ENCODE results near the gene YBEY. TPM values are rescaled to one million over a fixed set of nuclear protein-coding genes. Genes with fewer than 3 reads are reported as not detected.

Gene YBEY
- total and polyA plus RNA-seq, 2 of the 13 experiments (the other 11 are each of a cell fraction or from before 2014, with no cell fraction given): 6.5 to 8.9 TPM

DNA sequence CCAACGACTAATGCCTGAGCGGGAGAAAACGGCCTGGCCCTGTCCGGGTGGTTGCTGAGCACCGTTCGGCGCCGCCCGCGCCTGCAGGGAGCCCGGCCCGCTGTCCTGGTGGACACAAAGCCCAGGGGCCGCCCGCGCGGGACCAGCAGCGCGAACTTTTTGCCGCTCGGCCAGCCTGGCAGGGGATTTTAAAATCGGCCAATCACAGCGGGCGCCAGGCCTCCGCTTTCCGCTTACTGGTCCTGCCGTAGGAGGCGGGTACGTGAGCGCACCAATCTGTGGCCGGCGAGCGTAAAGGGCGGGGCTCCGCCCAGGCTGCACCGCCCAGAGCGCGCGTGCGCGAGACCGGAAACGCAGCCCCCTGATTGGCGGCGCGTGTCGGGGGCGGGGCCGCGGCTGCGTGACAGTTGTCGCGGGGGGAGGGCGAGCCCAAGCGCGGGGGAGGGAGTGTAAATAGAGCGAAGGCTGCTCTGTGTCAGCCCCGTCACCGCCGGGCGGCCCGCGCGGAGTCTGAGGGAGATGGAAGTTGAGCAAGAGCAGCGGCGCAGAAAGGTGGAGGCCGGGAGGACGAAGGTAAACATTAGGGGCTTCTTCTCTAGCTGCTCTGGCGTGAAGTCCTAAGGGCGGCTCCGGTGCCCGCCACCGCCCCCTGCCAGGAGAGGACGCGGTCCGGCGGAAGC lies 37.7 kb downstream of the YBEY start, which contains the start of the genes C21orf58 and PCNT (continued):
- TF ChIP-seq ZNF768 (CRISPR knock-in tag; IDR thresholded peaks at IDR 0.05) (0 out of 2 replicates have a peak, but pooled peaks have one; percentile 20), ZNF441 (CRISPR knock-in tag; IDR thresholded peaks at IDR 0.05; ENCODE audit: borderline replicate concordance) (peak; percentile 63; the same call in 1 of the 2 replicates), YEATS2 (CRISPR knock-in tag; IDR thresholded peaks at IDR 0.05; ENCODE audit: borderline replicate concordance) (peak; percentile 64), CENPT (CRISPR knock-in tag; IDR thresholded peaks at IDR 0.05; ENCODE audit: low read depth) (no peak), XBP1 (CRISPR knock-in tag; IDR thresholded peaks at IDR 0.05) (no peak), XRCC5 (optimal IDR thresholded peaks at IDR 0.05; ENCODE audit: low read length) (no peak), HCFC1 (IDR thresholded peaks at IDR 0.05; ENCODE audit: low read depth, low read length) (no peak), RBM22 (optimal IDR thresholded peaks at IDR 0.05; ENCODE audit: low read length) (no peak), ZNF317 (CRISPR knock-in tag; IDR thresholded peaks at IDR 0.05) (peak; percentile 56; the same call in 1 of the 2 replicates), ZNF274 (CRISPR knock-in tag; IDR thresholded peaks at IDR 0.05) (no peak), RFXANK (CRISPR knock-in tag; IDR thresholded peaks at IDR 0.05) (no peak), KDM2A (CRISPR knock-in tag; IDR thresholded peaks at IDR 0.05; ENCODE audit: borderline replicate concordance, low read depth) (no peak; the same call in 1 of the 2 replicates), FOXP1 (IDR thresholded peaks at IDR 0.05) (no peak), FOXP1 (CRISPR knock-in tag; IDR thresholded peaks at IDR 0.05) (no peak), NFKBIZ (CRISPR knock-in tag; IDR thresholded peaks at IDR 0.05) (no peak), ZNF367 (CRISPR knock-in tag; IDR thresholded peaks at IDR 0.05; ENCODE audit: borderline replicate concordance) (no peak), EED (CRISPR knock-in tag; IDR thresholded peaks at IDR 0.05) (no peak), MIER3 (CRISPR knock-in tag; IDR thresholded peaks at IDR 0.05; ENCODE audit: borderline replicate concordance) (no peak), ZNF674 (CRISPR knock-in tag; IDR thresholded peaks at IDR 0.05; ENCODE audit: low read depth) (no peak), AKAP8 (CRISPR knock-in tag; IDR thresholded peaks at IDR 0.05) (no peak), ZNF891 (CRISPR knock-in tag; IDR thresholded peaks at IDR 0.05) (no peak; the same call in 1 of the 2 replicates), ZNF20 (CRISPR knock-in tag; IDR thresholded peaks at IDR 0.05) (no peak)
- TF ChIP-seq, protein P1, sequence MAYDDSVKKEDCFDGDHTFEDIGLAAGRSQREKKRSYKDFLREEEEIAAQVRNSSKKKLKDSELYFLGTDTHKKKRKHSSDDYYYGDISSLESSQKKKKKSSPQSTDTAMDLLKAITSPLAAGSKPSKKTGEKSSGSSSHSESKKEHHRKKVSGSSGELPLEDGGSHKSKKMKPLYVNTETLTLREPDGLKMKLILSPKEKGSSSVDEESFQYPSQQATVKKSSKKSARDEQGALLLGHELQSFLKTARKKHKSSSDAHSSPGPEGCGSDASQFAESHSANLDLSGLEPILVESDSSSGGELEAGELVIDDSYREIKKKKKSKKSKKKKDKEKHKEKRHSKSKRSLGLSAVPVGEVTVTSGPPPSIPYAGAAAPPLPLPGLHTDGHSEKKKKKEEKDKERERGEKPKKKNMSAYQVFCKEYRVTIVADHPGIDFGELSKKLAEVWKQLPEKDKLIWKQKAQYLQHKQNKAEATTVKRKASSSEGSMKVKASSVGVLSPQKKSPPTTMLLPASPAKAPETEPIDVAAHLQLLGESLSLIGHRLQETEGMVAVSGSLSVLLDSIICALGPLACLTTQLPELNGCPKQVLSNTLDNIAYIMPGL (CRISPR knock-in tag; IDR thresholded peaks at IDR 0.05; ENCODE audit: borderline replicate concordance in 1 of 2, low read depth in 1 of 2): no peak; a peak in 1 of 4 replicates
- TF ChIP-seq, protein P2, sequence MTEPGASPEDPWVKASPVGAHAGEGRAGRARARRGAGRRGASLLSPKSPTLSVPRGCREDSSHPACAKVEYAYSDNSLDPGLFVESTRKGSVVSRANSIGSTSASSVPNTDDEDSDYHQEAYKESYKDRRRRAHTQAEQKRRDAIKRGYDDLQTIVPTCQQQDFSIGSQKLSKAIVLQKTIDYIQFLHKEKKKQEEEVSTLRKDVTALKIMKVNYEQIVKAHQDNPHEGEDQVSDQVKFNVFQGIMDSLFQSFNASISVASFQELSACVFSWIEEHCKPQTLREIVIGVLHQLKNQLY (CRISPR knock-in tag; IDR thresholded peaks at IDR 0.05): no peak
- TF ChIP-seq, protein P3, sequence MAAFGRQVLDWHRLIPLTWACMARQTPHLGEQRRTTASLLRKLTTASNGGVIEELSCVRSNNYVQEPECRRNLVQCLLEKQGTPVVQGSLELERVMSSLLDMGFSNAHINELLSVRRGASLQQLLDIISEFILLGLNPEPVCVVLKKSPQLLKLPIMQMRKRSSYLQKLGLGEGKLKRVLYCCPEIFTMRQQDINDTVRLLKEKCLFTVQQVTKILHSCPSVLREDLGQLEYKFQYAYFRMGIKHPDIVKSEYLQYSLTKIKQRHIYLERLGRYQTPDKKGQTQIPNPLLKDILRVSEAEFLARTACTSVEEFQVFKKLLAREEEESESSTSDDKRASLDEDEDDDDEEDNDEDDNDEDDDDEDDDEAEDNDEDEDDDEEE (CRISPR knock-in tag; IDR thresholded peaks at IDR 0.05): no peak
- TF ChIP-seq, protein P4, sequence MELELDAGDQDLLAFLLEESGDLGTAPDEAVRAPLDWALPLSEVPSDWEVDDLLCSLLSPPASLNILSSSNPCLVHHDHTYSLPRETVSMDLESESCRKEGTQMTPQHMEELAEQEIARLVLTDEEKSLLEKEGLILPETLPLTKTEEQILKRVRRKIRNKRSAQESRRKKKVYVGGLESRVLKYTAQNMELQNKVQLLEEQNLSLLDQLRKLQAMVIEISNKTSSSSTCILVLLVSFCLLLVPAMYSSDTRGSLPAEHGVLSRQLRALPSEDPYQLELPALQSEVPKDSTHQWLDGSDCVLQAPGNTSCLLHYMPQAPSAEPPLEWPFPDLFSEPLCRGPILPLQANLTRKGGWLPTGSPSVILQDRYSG (CRISPR knock-in tag; IDR thresholded peaks at IDR 0.05): no peak
- TF ChIP-seq, protein P5, sequence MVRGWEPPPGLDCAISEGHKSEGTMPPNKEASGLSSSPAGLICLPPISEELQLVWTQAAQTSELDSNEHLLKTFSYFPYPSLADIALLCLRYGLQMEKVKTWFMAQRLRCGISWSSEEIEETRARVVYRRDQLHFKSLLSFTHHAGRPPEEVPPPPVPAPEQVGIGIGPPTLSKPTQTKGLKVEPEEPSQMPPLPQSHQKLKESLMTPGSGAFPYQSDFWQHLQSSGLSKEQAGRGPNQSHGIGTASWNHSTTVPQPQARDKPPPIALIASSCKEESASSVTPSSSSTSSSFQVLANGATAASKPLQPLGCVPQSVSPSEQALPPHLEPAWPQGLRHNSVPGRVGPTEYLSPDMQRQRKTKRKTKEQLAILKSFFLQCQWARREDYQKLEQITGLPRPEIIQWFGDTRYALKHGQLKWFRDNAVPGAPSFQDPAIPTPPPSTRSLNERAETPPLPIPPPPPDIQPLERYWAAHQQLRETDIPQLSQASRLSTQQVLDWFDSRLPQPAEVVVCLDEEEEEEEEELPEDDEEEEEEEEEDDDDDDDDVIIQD (CRISPR knock-in tag; IDR thresholded peaks at IDR 0.05; ENCODE audit: low read depth): no peak
